Chondrocyte (in vitro differentiated cells): ENCODE results near the gene CCDC171. TPM values are rescaled to one million over a fixed set of nuclear protein-coding genes. Genes with fewer than 3 reads are reported as not detected.

ENCODE experiments used
- DNase-seq: peaks from one replicate; pipeline ENCODE4 v3.0.0; 2021; ENCODE audit warnings: mixed read lengths, low spot score
- H3K27ac Mint-ChIP-seq: one replicate; pipeline ENCODE4 v1.8.0; 2021; ENCODE audit warnings: mild to moderate bottlenecking, moderate library complexity, mixed read lengths; ENCODE audit not compliant: unreplicated experiment
- H3K27me3 Mint-ChIP-seq: 2 replicates; pipeline ENCODE4 v1.8.0; 2021; ENCODE audit warnings: low read depth, mixed read lengths
- H3K36me3 Mint-ChIP-seq: 2 replicates; pipeline ENCODE4 v1.8.0; 2021; ENCODE audit warnings: low read depth, mixed read lengths
- H3K4me1 Mint-ChIP-seq: 2 replicates; pipeline ENCODE4 v1.8.0; 2021; ENCODE audit warnings: low read depth, mild to moderate bottlenecking, mixed read lengths
- H3K4me3 Mint-ChIP-seq: one replicate; pipeline ENCODE4 v1.8.0; 2021; ENCODE audit warnings: mild to moderate bottlenecking, moderate library complexity, mixed read lengths; ENCODE audit not compliant: unreplicated experiment
- H3K9me3 Mint-ChIP-seq: 2 replicates; pipeline ENCODE4 v1.8.0; 2021; ENCODE audit warnings: low read depth, mixed read lengths
- CTCF ChIP-seq: fragments of 200-600 bp; sonication (generic); IDR thresholded peaks from 2 replicates; pipeline ENCODE4 v1.5.0; 2021; ENCODE audit warnings: antibody characterized with exemption, mild to moderate bottlenecking, moderate library complexity
- total RNA-seq: library from RNA; stranded (reverse); gene quantifications from 3 replicates; pipeline ENCODE4 v1.2.1, GENCODE V29; 2021

The CCDC171 gene
- total RNA-seq, 1 donor from 2014 or later = 3.2 TPM

GRCh38 chr9:15982182-15982581 lies 429.3 kb downstream of the CCDC171 start:
- H3K36me3 Mint-ChIP-seq = no peaks in the 10 kb centered on the region
- no peak overlapping the region for H3K4me3 Mint-ChIP-seq
- TF ChIP-seq CTCF = no peak
- H3K4me1 Mint-ChIP-seq = peaks cover 18% of the 10 kb centered on the region
- H3K27ac Mint-ChIP-seq = no peak overlapping the region
- H3K27me3 Mint-ChIP-seq = no peaks in the 10 kb centered on the region
- H3K9me3 Mint-ChIP-seq = no peaks in the 10 kb centered on the region
- DNase-seq = no peak

GRCh38 chr9:15999422-16000339 lies 446.8 kb downstream of the CCDC171 start:
- H3K9me3 Mint-ChIP-seq = peaks cover 22% of the 10 kb centered on the region
- H3K36me3 Mint-ChIP-seq = peaks cover 2% of the 10 kb centered on the region
- H3K27ac Mint-ChIP-seq = peak overlapping the region; percentile 80
- H3K27me3 Mint-ChIP-seq = no peaks in the 10 kb centered on the region
- H3K4me3 Mint-ChIP-seq = no peak overlapping the region
- no peak for DNase-seq
- H3K4me1 Mint-ChIP-seq = peaks cover 37% of the 10 kb centered on the region
- TF ChIP-seq CTCF = no peak

- Mint-ChIP-seq H3K4me1 (peaks cover 37% of the 10 kb centered on the region), H3K27me3 (no peaks in the 10 kb centered on the region), H3K36me3 (no peaks in the 10 kb centered on the region), H3K9me3 (peaks cover 12% of the 10 kb centered on the region), H3K4me3 (no peak overlapping the region), H3K27ac (peak overlapping the region; percentile 80)
- no peak for DNase-seq
- no peak for TF ChIP-seq CTCF
Measured at GRCh38 chr9:16000811-16001210, 448.0 kb downstream of the CCDC171 start.

- Mint-ChIP-seq H3K4me1 (peaks cover 37% of the 10 kb centered on the region), H3K36me3 (no peaks in the 10 kb centered on the region), H3K27ac (no peak overlapping the region), H3K4me3 (no peak overlapping the region), H3K9me3 (peaks cover 8% of the 10 kb centered on the region), H3K27me3 (no peaks in the 10 kb centered on the region)
- no peak for TF ChIP-seq CTCF
- no peak for DNase-seq
Measured at GRCh38 chr9:16001856-16002255, 449.0 kb downstream of the CCDC171 start.

GRCh38 chr9:16002816-16003215 lies 450.0 kb downstream of the CCDC171 start:
- Mint-ChIP-seq H3K4me1 (peaks cover 37% of the 10 kb centered on the region), H3K9me3 (peaks cover 8% of the 10 kb centered on the region), H3K36me3 (peaks cover 4% of the 10 kb centered on the region), H3K27ac (no peak overlapping the region), H3K27me3 (no peaks in the 10 kb centered on the region), H3K4me3 (no peak overlapping the region)
- no peak for TF ChIP-seq CTCF
- no peak for DNase-seq
